ENCODE measurements around the gene CALHM4.

The CALHM4 gene, protein sequence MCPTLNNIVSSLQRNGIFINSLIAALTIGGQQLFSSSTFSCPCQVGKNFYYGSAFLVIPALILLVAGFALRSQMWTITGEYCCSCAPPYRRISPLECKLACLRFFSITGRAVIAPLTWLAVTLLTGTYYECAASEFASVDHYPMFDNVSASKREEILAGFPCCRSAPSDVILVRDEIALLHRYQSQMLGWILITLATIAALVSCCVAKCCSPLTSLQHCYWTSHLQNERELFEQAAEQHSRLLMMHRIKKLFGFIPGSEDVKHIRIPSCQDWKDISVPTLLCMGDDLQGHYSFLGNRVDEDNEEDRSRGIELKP

DNA sequence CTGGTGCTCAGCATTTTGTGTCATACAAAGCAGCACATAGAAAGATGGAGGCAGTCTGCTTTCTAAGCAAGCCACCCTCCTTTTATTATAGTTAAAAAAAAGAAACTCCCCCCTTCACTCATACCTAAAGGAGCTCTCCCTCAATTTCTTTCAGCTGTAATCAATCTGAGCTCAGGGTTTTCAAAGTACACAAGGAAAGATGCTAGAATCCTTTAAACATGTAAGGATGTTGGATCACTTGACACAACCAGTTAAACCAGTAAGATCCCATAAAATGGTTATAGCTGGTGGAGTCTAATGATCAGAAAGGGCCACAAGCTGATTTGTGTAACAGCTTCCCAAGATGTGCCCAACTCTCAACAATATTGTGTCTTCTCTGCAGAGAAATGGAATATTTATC, at the start of gene CALHM4:
Gene CALHM4, plus strand, starts transcription at position 301 of the 400 bp plus-strand sequence. Its CDS starts 43 bp downstream, at position 344.
- Histone ChIP-seq H4K20me1 (ENCODE audit: insufficient read depth, low read length) (no peaks in the 10 kb centered on the region), H3K9me3 (replicated peaks; ENCODE audit: insufficient read depth, low read length) (no peaks in the 10 kb centered on the region), H3K9ac (ENCODE audit: low read length) (no peak within 1 kb of the TSS), H3K4me1 (ENCODE audit: low read length) (no peaks in the 10 kb centered on the region), H3K27ac (ENCODE audit: low read length) (no peak within 1 kb of the TSS), H3F3A (ENCODE audit: insufficient read depth, low read length) (no peaks in the 10 kb centered on the region), H3K4me2 (ENCODE audit: low read depth, low read length) (no peak within 1 kb of the TSS), H3K27me3 (replicated peaks; ENCODE audit: insufficient read depth, low read length) (no peaks in the 10 kb centered on the region), H3K4me3 (ENCODE audit: low read length) (no peak within 1 kb of the TSS), H3K79me2 (ENCODE audit: low read length) (no peaks in the 10 kb centered on the region), H2AFZ (ENCODE audit: low read length) (no peak within 1 kb of the TSS), H3K36me3 (replicated peaks; ENCODE audit: insufficient read depth, low read length) (no peaks in the 10 kb centered on the region), H3K9me2 (replicated peaks; ENCODE audit: insufficient read depth, low read length) (no peaks in the 10 kb centered on the region)
- TF ChIP-seq CTCF (IDR thresholded peaks at IDR 0.05; ENCODE audit: low read length) (no peak), EZH2 (optimal IDR thresholded peaks at IDR 0.05; ENCODE audit: low read depth, low read length) (no peak), EZH2phosphoT487 (IDR thresholded peaks at IDR 0.05; ENCODE audit: low read length) (no peak)
- no peak for DNase-seq

DNA sequence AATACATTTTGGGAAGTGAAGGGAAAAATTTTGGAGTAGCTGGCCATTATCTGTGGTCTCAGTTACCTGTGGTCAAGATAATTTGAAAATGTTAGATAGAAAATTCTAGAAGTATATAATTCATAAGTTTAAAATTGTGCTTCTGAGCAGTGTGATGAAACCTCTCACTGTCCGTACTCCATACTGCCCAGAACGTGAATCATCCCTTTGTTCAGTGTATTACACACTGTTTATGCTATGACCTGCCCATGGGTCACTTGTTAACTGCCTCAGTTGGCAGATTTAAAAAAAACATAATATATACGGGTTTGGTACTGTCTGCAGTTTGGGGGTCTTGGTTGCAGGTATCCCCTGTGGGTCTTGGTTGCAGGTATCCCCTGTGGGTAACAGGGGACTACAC, 46.2 kb upstream of the CALHM4 start:
- Histone ChIP-seq H3K9ac (ENCODE audit: low read length) (no peak overlapping the region), H3K36me3 (replicated peaks; ENCODE audit: insufficient read depth, low read length) (no peaks in the 10 kb centered on the region), H3K9me2 (replicated peaks; ENCODE audit: insufficient read depth, low read length) (no peaks in the 10 kb centered on the region), H3K4me1 (ENCODE audit: low read length) (peaks cover 3% of the 10 kb centered on the region; the same call in 1 of the 2 replicates), H4K20me1 (ENCODE audit: insufficient read depth, low read length) (no peaks in the 10 kb centered on the region), H3K27me3 (replicated peaks; ENCODE audit: insufficient read depth, low read length) (no peaks in the 10 kb centered on the region), H3F3A (ENCODE audit: insufficient read depth, low read length) (peaks cover 13% of the 10 kb centered on the region), H3K27ac (ENCODE audit: low read length) (no peak overlapping the region), H2AFZ (ENCODE audit: low read length) (no peak overlapping the region), H3K4me2 (ENCODE audit: low read depth, low read length) (no peak overlapping the region), H3K9me3 (replicated peaks; ENCODE audit: insufficient read depth, low read length) (no peaks in the 10 kb centered on the region), H3K79me2 (ENCODE audit: low read length) (no peaks in the 10 kb centered on the region), H3K4me3 (ENCODE audit: low read length) (no peak overlapping the region)
- no peak for DNase-seq
- TF ChIP-seq EZH2phosphoT487 (IDR thresholded peaks at IDR 0.05; ENCODE audit: low read length): no peak
- TF ChIP-seq EZH2 (optimal IDR thresholded peaks at IDR 0.05; ENCODE audit: low read depth, low read length): no peak
- TF ChIP-seq CTCF (IDR thresholded peaks at IDR 0.05; ENCODE audit: low read length): no peak

GRCh38 chr6:116508527-116508926, 45.0 kb upstream of the CALHM4 start:
- no peaks in the 10 kb centered on the region for H3K9me3 ChIP-seq (replicated peaks; ENCODE audit: insufficient read depth, low read length)
- no peak overlapping the region for H3K4me2 ChIP-seq (ENCODE audit: low read depth, low read length)
- TF ChIP-seq CTCF (IDR thresholded peaks at IDR 0.05; ENCODE audit: low read length): no peak
- TF ChIP-seq EZH2 (optimal IDR thresholded peaks at IDR 0.05; ENCODE audit: low read depth, low read length): no peak
- TF ChIP-seq EZH2phosphoT487 (IDR thresholded peaks at IDR 0.05; ENCODE audit: low read length): no peak
- H3K27ac ChIP-seq (ENCODE audit: low read length): no peak overlapping the region
- peaks cover 18% of the 10 kb centered on the region for H3F3A ChIP-seq (ENCODE audit: insufficient read depth, low read length)
- no peaks in the 10 kb centered on the region for H3K27me3 ChIP-seq (replicated peaks; ENCODE audit: insufficient read depth, low read length)
- H3K4me1 ChIP-seq (ENCODE audit: low read length): peaks cover 14% of the 10 kb centered on the region
- H3K9me2 ChIP-seq (replicated peaks; ENCODE audit: insufficient read depth, low read length): no peaks in the 10 kb centered on the region
- no peaks in the 10 kb centered on the region for H3K36me3 ChIP-seq (replicated peaks; ENCODE audit: insufficient read depth, low read length)
- H3K4me3 ChIP-seq (ENCODE audit: low read length): no peak overlapping the region
- H3K79me2 ChIP-seq (ENCODE audit: low read length): no peaks in the 10 kb centered on the region
- no peak overlapping the region for H2AFZ ChIP-seq (ENCODE audit: low read length)
- DNase-seq: no peak
- no peaks in the 10 kb centered on the region for H4K20me1 ChIP-seq (ENCODE audit: insufficient read depth, low read length)
- H3K9ac ChIP-seq (ENCODE audit: low read length): no peak overlapping the region

Measured in MM.1S (cell line).